SK-N-SH (cell line): ENCODE measurements around the gene CFAP100. TPM values are rescaled to one million over a fixed set of nuclear protein-coding genes. Genes with fewer than 3 reads are reported as not detected.

Source experiments
- CTCF ChIA-PET: fragments of 300-600, 350-600 bp; formaldehyde crosslinking; extraction: SDS; loops from one replicate; lab custom pipeline; 2021; lab: Yijun Ruan, JAX
- POLR2A ChIA-PET: fragments of 350-600 bp; sonication (Branson Sonifier 250); formaldehyde crosslinking; extraction: SDS; loops from one replicate; lab custom pipeline; 2020; ENCODE audit warnings: antibody characterized with exemption, inconsistent platforms; lab: Yijun Ruan, JAX
- DNase-seq: peaks from one replicate; pipeline ENCODE4 v3.0.0; 2012
- H2AFZ ChIP-seq: fragments of 200-600 bp; sonication (generic); 2 replicates; pipeline ENCODE4 v1.8.1; 2016; ENCODE audit warnings: antibody characterized with exemption, mild to moderate bottlenecking, low read depth
- H3F3A ChIP-seq: fragments of 200-600 bp; sonication (generic); replicated peaks from 2 replicates; pipeline ENCODE3; 2016; ENCODE audit warnings: antibody characterized with exemption, mild to moderate bottlenecking; ENCODE audit not compliant: insufficient read depth
- H3K27ac ChIP-seq, 2 experiments: fragments of 200-500 bp in 1 of 2; fragments of 200-600 bp in 1 of 2; sonication (Bioruptor generic) in 1 of 2; sonication (generic), shearing (Covaris generic) in 1 of 2; 2 replicates each; pipeline versions ENCODE4 v1.5.1 to v1.6.1; 2014 to 2016; ENCODE audit warnings: low read depth in 2 of 2, inconsistent platforms in 1 of 2, low read length in 1 of 2, mild to moderate bottlenecking in 1 of 2, mixed read lengths in 1 of 2
- H3K27me3 ChIP-seq: fragments of 200-600 bp; sonication (generic), shearing (Covaris generic); 2 replicates; pipeline ENCODE4 v1.6.1; 2016; ENCODE audit warnings: mixed run types; ENCODE audit not compliant: insufficient read depth
- H3K36me3 ChIP-seq, 2 experiments: fragments of 200-500 bp in 1 of 2; fragments of 200-600 bp in 1 of 2; sonication (Bioruptor generic) in 1 of 2; sonication (generic) in 1 of 2; replicated peaks in 1 of 2; 2 replicates each; pipeline versions ENCODE3 to v1.5.1; 2014 to 2016; ENCODE audit warnings: low read length in 1 of 2, mild to moderate bottlenecking in 1 of 2; ENCODE audit not compliant: insufficient read depth in 2 of 2, control insufficient read depth in 1 of 2
- H3K4me1 ChIP-seq, 2 experiments: fragments of 200-500 bp in 1 of 2; fragments of 200-600 bp in 1 of 2; sonication (Bioruptor generic) in 1 of 2; sonication (generic), shearing (Covaris generic) in 1 of 2; 2 replicates each; pipeline versions ENCODE4 v1.5.1 to v1.6.1; 2014 to 2016; ENCODE audit warnings: low read depth in 1 of 2, low read length in 1 of 2, mixed run types in 1 of 2; ENCODE audit not compliant: insufficient read depth in 2 of 2, control insufficient read depth in 1 of 2
- H3K4me2 ChIP-seq: fragments of 200-600 bp; sonication (generic), shearing (Covaris generic); 2 replicates; pipeline ENCODE4 v1.6.1; 2017; ENCODE audit warnings: mixed run types
- H3K4me3 ChIP-seq, 2 experiments: fragments of 200-500 bp in 1 of 2; fragments of 200-600 bp in 1 of 2; sonication (Bioruptor generic) in 1 of 2; sonication (generic), shearing (Covaris generic) in 1 of 2; 2 replicates each; pipeline versions ENCODE4 v1.5.1 to v1.8.1; 2014 to 2016; ENCODE audit warnings: low read depth in 2 of 2, inconsistent platforms in 1 of 2, low read length in 1 of 2, mild to moderate bottlenecking in 1 of 2, mixed read lengths in 1 of 2, moderate library complexity in 1 of 2
- H3K79me2 ChIP-seq: fragments of 200-600 bp; sonication (generic); 2 replicates; pipeline ENCODE4 v1.8.1; 2017; ENCODE audit warnings: mild to moderate bottlenecking; ENCODE audit not compliant: insufficient read depth
- H3K9ac ChIP-seq: fragments of 200-600 bp; sonication (generic); 2 replicates; pipeline ENCODE4 v1.6.1; 2017; ENCODE audit warnings: mixed run types
- H3K9me2 ChIP-seq: fragments of 200-600 bp; sonication (generic); 2 replicates; pipeline ENCODE4 v1.6.1; 2017; ENCODE audit warnings: mixed run types
- H3K9me3 ChIP-seq: fragments of 200-600 bp; sonication (generic); 2 replicates; pipeline ENCODE4 v1.6.1; 2017; ENCODE audit warnings: mixed run types, mild to moderate bottlenecking, moderate library complexity
- H4K20me1 ChIP-seq: fragments of 200-600 bp; sonication (generic); 2 replicates; pipeline ENCODE4 v1.6.1; 2017; ENCODE audit warnings: mild to moderate bottlenecking, mixed run types; ENCODE audit not compliant: insufficient read depth
- CHD2 ChIP-seq: fragments of 150-350 bp; IDR thresholded peaks from 2 replicates; pipeline ENCODE4 v1.6.1; 2018; ENCODE audit warnings: low read length; ENCODE audit not compliant: partially characterized antibody
- CTCF ChIP-seq: fragments of 200-600 bp; sonication (generic); IDR thresholded peaks from 2 replicates; pipeline ENCODE4 v1.6.1; 2017; ENCODE audit warnings: antibody characterized with exemption, mild to moderate bottlenecking, moderate library complexity
- EP300 ChIP-seq, 2 experiments: IDR thresholded peaks; 2 replicates each; pipeline versions ENCODE4 v1.4.0 to v1.6.1; 2012; ENCODE audit warnings: borderline replicate concordance in 1 of 2, low read depth in 1 of 2, low read length in 1 of 2
- FOSL2 ChIP-seq: IDR thresholded peaks from 2 replicates; pipeline ENCODE4 v1.4.0; 2012; ENCODE audit warnings: low read depth, mild to moderate bottlenecking, moderate library complexity, borderline replicate concordance
- FOXM1 ChIP-seq: IDR thresholded peaks from 2 replicates; pipeline ENCODE4 v1.4.0; 2012; ENCODE audit warnings: low read depth, mild to moderate bottlenecking
- GABPA ChIP-seq: IDR thresholded peaks from 2 replicates; pipeline ENCODE4 v1.4.0; 2012; ENCODE audit warnings: low read depth, mild to moderate bottlenecking
- GATA2 ChIP-seq: sonication (generic); formaldehyde crosslinking; IDR thresholded peaks from 2 replicates; pipeline ENCODE4 v1.5.0; 2020; ENCODE audit warnings: mild to moderate bottlenecking, missing genetic modification reagents
- JUND ChIP-seq: IDR thresholded peaks from 2 replicates; pipeline ENCODE4 v1.4.0; 2012
- MAX ChIP-seq: IDR thresholded peaks from 2 replicates; pipeline ENCODE4 v1.4.0; 2012; ENCODE audit warnings: low read depth
- NFIC ChIP-seq: IDR thresholded peaks from 2 replicates; pipeline ENCODE4 v1.4.0; 2012; ENCODE audit warnings: borderline replicate concordance
- POLR2AphosphoS5 ChIP-seq: IDR thresholded peaks from 2 replicates; pipeline ENCODE4 v1.6.1; 2012; ENCODE audit warnings: low read depth, low read length
- RAD21 ChIP-seq: IDR thresholded peaks from 2 replicates; pipeline ENCODE4 v1.6.1; 2012; ENCODE audit warnings: mild to moderate bottlenecking, low read length
- RCOR1 ChIP-seq: fragments of 150-350 bp; IDR thresholded peaks from 2 replicates; pipeline ENCODE4 v1.6.1; 2017; ENCODE audit warnings: antibody characterized with exemption, low read length
- REST ChIP-seq: IDR thresholded peaks from 2 replicates; pipeline ENCODE4 v1.6.1; 2012; ENCODE audit warnings: mild to moderate bottlenecking, low read depth, low read length, moderate library complexity
- RFX5 ChIP-seq: IDR thresholded peaks from 2 replicates; pipeline ENCODE4 v1.6.1; 2012; ENCODE audit warnings: mild to moderate bottlenecking, improper control_type of control experiment, low read length
- RXRA ChIP-seq: IDR thresholded peaks from 2 replicates; pipeline ENCODE4 v1.4.0; 2012; ENCODE audit warnings: low read depth, mild to moderate bottlenecking, borderline replicate concordance
- SIN3A ChIP-seq: IDR thresholded peaks from 2 replicates; pipeline ENCODE4 v1.6.1; 2012; ENCODE audit warnings: low read depth, mild to moderate bottlenecking, low read length, moderate library complexity, borderline replicate concordance
- TCF12 ChIP-seq: IDR thresholded peaks from 2 replicates; pipeline ENCODE4 v1.4.0; 2012
- TEAD4 ChIP-seq: IDR thresholded peaks from 2 replicates; pipeline ENCODE4 v1.4.0; 2012; ENCODE audit warnings: mild to moderate bottlenecking, borderline replicate concordance; ENCODE audit not compliant: insufficient read depth
- USF1 ChIP-seq: IDR thresholded peaks from 2 replicates; pipeline ENCODE4 v1.4.0; 2012; ENCODE audit warnings: low read depth, borderline replicate concordance
- USF2 ChIP-seq: fragments of 150-350 bp; IDR thresholded peaks from 2 replicates; pipeline ENCODE4 v1.6.1; 2017; ENCODE audit warnings: antibody characterized with exemption, low read length, low read depth, borderline replicate concordance
- YY1 ChIP-seq: IDR thresholded peaks from 2 replicates; pipeline ENCODE4 v1.4.0; 2012; ENCODE audit warnings: low read depth, mild to moderate bottlenecking
- ZBTB33 ChIP-seq: IDR thresholded peaks from 2 replicates; pipeline ENCODE4 v1.4.0; 2012; ENCODE audit warnings: low read depth, borderline replicate concordance
- WGBS: methylation state at CpG from one replicate; pipeline ENCODE4 v1.1.6; 2017; ENCODE audit warnings: low lambda C conversion rate; 5-methylcytosine and 5-hydroxymethylcytosine counted together
- polyA plus RNA-seq, 3 experiments: library from polyadenylated mRNA; depleted of rRNA; stranded (reverse); fragments of >200 nt; gene quantifications; 2 replicates each; pipeline ENCODE4 v1.2.3, GENCODE V29; 2012

The CFAP100 gene
- polyA plus RNA-seq, 1 of the 3 experiments (the other 2 are of a cell fraction) = not detected

- 3% methylated on average over 14 of the region's 86 CpGs for WGBS
- POLR2A ChIA-PET = no interaction called here
- Histone ChIP-seq H4K20me1 (no peaks in the 10 kb centered on the region), H3K79me2 (no peaks in the 10 kb centered on the region), H3K36me3 (no peaks in the 10 kb centered on the region), H3K9me2 (no peaks in the 10 kb centered on the region), H3K27ac (peak within 1 kb of the TSS in 1 of 2 experiments; percentile 79; a peak in 2 of 4 replicates), H3K27me3 (peaks cover 50% of the 10 kb centered on the region), H3K9ac (no peak within 1 kb of the TSS), H3K9me3 (no peaks in the 10 kb centered on the region), H3F3A (no peaks in the 10 kb centered on the region), H3K4me2 (peak within 1 kb of the TSS; percentile 98), H3K4me1 (peaks cover 0 to 21% of the 10 kb centered on the region in 2 experiments; a peak in 1 of 4 replicates), H3K4me3 (peak within 1 kb of the TSS; percentile 58 to 73), H2AFZ (peak within 1 kb of the TSS; percentile 65)
- DNase-seq = peak; percentile 97
- CTCF ChIA-PET = interaction anchor here (1.3 kb wide), 1 partner anchor 9 kb away, joined by 5 read pairs; no protein-coding TSS in a partner anchor
- no peak for TF ChIP-seq GATA2 (CRISPR knock-in tag)
- no peak for TF ChIP-seq CTCF
- TF ChIP-seq RAD21 = no peak
- TF ChIP-seq FOSL2 = no peak
- no peak for TF ChIP-seq FOXM1
- TF ChIP-seq TCF12 = no peak
- no peak for TF ChIP-seq RCOR1
- TF ChIP-seq JUND = no peak
- no peak for TF ChIP-seq YY1
- no peak for TF ChIP-seq ZBTB33
- TF ChIP-seq USF1 = peak; percentile 86
- no peak for TF ChIP-seq TEAD4
- TF ChIP-seq GABPA = no peak
- TF ChIP-seq MAX = peak; percentile 20; the same call in 1 of the 2 replicates
- TF ChIP-seq NFIC = no peak
- peak; percentile 59; the same call in 1 of the 2 replicates for TF ChIP-seq USF2
- TF ChIP-seq SIN3A = no peak
- no peak for TF ChIP-seq EP300 (IDR thresholded peaks at IDR 0.05; ENCODE audit: borderline replicate concordance in 1 of 2, low read depth in 1 of 2, low read length in 1 of 2)
- TF ChIP-seq CHD2 = no peak
- no peak for TF ChIP-seq POLR2AphosphoS5
- TF ChIP-seq RFX5 = no peak
- no peak for TF ChIP-seq RXRA
- TF ChIP-seq REST = no peak
These were observed 37.2 kb upstream of the CFAP100 start, which contains the start of gene KLF15 for GRCh38 chr3:126357295-126358037. Gene KLF15, minus strand, starts transcription at chr3:126357408. Its CDS starts 4,486 bp downstream, at chr3:126352922.
